NT2/D1 (cell line): ENCODE results near the gene ABR.
A peak's percentile ranks its signal among the peaks of the same experiment; 100 is the strongest.

Experiments
- DNase-seq: peaks from one replicate; pipeline ENCODE4 v3.0.0-alpha.2; 2011; ENCODE audit warnings: low read depth, low spot score
- H3K27me3 ChIP-seq: 2 replicates; pipeline ENCODE4 v1.6.0; 2011; ENCODE audit warnings: mild to moderate bottlenecking; ENCODE audit not compliant: insufficient read length, insufficient read depth
- H3K36me3 ChIP-seq: 2 replicates; pipeline ENCODE4 v1.6.1; 2011; ENCODE audit warnings: mild to moderate bottlenecking, low read length, mixed read lengths; ENCODE audit not compliant: insufficient read depth, insufficient read length
- H3K4me1 ChIP-seq: 2 replicates; pipeline ENCODE4 v1.5.1; 2011; ENCODE audit not compliant: insufficient read depth, insufficient read length
- H3K4me3 ChIP-seq: 2 replicates; pipeline ENCODE4 v1.5.1; 2011; ENCODE audit warnings: low read depth; ENCODE audit not compliant: insufficient read length
- H3K9ac ChIP-seq: 2 replicates; pipeline ENCODE4 v1.6.0; 2011; ENCODE audit warnings: low read depth; ENCODE audit not compliant: insufficient read length
- H3K9me3 ChIP-seq: 2 replicates; pipeline ENCODE4 v1.5.1; 2011; ENCODE audit warnings: mild to moderate bottlenecking, low read length; ENCODE audit not compliant: insufficient read depth
- SUZ12 ChIP-seq: IDR thresholded peaks from 2 replicates; pipeline ENCODE4 v1.6.1; 2011; ENCODE audit not compliant: insufficient read length, insufficient read depth; ENCODE audit errors: extremely low read depth
- YY1 ChIP-seq: IDR thresholded peaks from 2 replicates; pipeline ENCODE4 v1.6.1; 2011; ENCODE audit not compliant: insufficient read length, insufficient read depth
- ZNF274 ChIP-seq: IDR thresholded peaks from 2 replicates; pipeline ENCODE4 v1.6.1; 2011; ENCODE audit warnings: mild to moderate bottlenecking, low read depth, low read length

ABR gene

GRCh38 chr17:962166-962565 is 217.6 kb downstream of the ABR start:
- no peak overlapping the region for H3K9ac ChIP-seq
- H3K9me3 ChIP-seq, result no peaks in the 10 kb centered on the region
- peaks cover 13% of the 10 kb centered on the region for H3K36me3 ChIP-seq
- no peaks in the 10 kb centered on the region for H3K27me3 ChIP-seq
- H3K4me3 ChIP-seq, result no peak overlapping the region
- DNase-seq, result no peak
- peaks cover 10% of the 10 kb centered on the region for H3K4me1 ChIP-seq
- TF ChIP-seq YY1, result no peak
- TF ChIP-seq SUZ12, result no peak
- no peak for TF ChIP-seq ZNF274

GRCh38 chr17:958712-959451 is 220.9 kb downstream of the ABR start:
- no peak overlapping the region for H3K4me3 ChIP-seq
- no peaks in the 10 kb centered on the region for H3K27me3 ChIP-seq
- peaks cover 15% of the 10 kb centered on the region for H3K36me3 ChIP-seq
- no peaks in the 10 kb centered on the region for H3K9me3 ChIP-seq
- H3K9ac ChIP-seq, result no peak overlapping the region
- no peak for DNase-seq
- peaks cover 2% of the 10 kb centered on the region for H3K4me1 ChIP-seq
- TF ChIP-seq SUZ12, result no peak
- no peak for TF ChIP-seq YY1
- TF ChIP-seq ZNF274, result no peak

- no peak for TF ChIP-seq SUZ12
- DNase-seq, result no peak
- Histone ChIP-seq H3K4me3 (no peak overlapping the region), H3K9ac (no peak overlapping the region), H3K27me3 (no peaks in the 10 kb centered on the region), H3K9me3 (no peaks in the 10 kb centered on the region), H3K36me3 (peaks cover 15% of the 10 kb centered on the region), H3K4me1 (no peaks in the 10 kb centered on the region)
These were observed 221.8 kb downstream of the ABR start for GRCh38 chr17:957856-958421.

GRCh38 chr17:956905-957304 is 222.9 kb downstream of the ABR start:
- TF ChIP-seq YY1 (no peak), SUZ12 (no peak), ZNF274 (no peak)
- Histone ChIP-seq H3K4me3 (no peak overlapping the region), H3K9me3 (no peaks in the 10 kb centered on the region), H3K9ac (no peak overlapping the region), H3K4me1 (no peaks in the 10 kb centered on the region), H3K36me3 (peaks cover 15% of the 10 kb centered on the region), H3K27me3 (no peaks in the 10 kb centered on the region)
- DNase-seq, result no peak

GRCh38 chr17:954431-955164 is 225.2 kb downstream of the ABR start:
- Histone ChIP-seq H3K27me3 (no peaks in the 10 kb centered on the region), H3K4me1 (peaks cover 3% of the 10 kb centered on the region), H3K36me3 (peaks cover 12% of the 10 kb centered on the region), H3K9ac (peak overlapping the region; percentile 50), H3K9me3 (no peaks in the 10 kb centered on the region), H3K4me3 (no peak overlapping the region)
- no peak for DNase-seq
- TF ChIP-seq ZNF274 (no peak), YY1 (no peak), SUZ12 (no peak)

GRCh38 chr17:953767-954166 is 226.0 kb downstream of the ABR start:
- Histone ChIP-seq H3K9ac (no peak overlapping the region), H3K27me3 (no peaks in the 10 kb centered on the region), H3K9me3 (no peaks in the 10 kb centered on the region), H3K4me1 (peaks cover 3% of the 10 kb centered on the region), H3K36me3 (peaks cover 12% of the 10 kb centered on the region), H3K4me3 (no peak overlapping the region)
- TF ChIP-seq ZNF274, result no peak
- no peak for TF ChIP-seq SUZ12
- no peak for TF ChIP-seq YY1
- no peak for DNase-seq
